Pancreas (tissue), 10 donors: Measurements from ENCODE around the gene TSHR. TPM values are rescaled to one million over a fixed set of nuclear protein-coding genes. Genes with fewer than 3 reads are reported as not detected.
"Not testable (repeated sequence)": the region's sequence is repeated elsewhere in the genome, so short reads cannot be mapped to it uniquely, and the experiment has no call there.

Experiments used
- ATAC-seq, 4 donors: fragments of 200-7000 bp; cut with Tn5 transposase; one replicate each; pipeline versions ENCODE4 v1.8.0 to v1.9.1; 2020; ENCODE audit warnings: mild to moderate bottlenecking in 4 of 4, moderate library complexity in 4 of 4
- DNase-seq, 6 donors: peaks; one replicate each; pipeline ENCODE4 v3.0.0-alpha.2; 2020
- FAIRE-seq: peaks from 2 replicates; lab custom pipeline; 2012; peaks lifted over from hg19 to GRCh38; lab: Jason Lieb, UNC
- H3K27ac ChIP-seq, 4 donors: fragments of 200-600 bp; sonication (generic); 1 replicate in 3 of 4; 2 replicates in 1 of 4; pipeline versions ENCODE4 v1.5.0 to v1.8.0; 2020
- H3K27me3 ChIP-seq, 4 donors: fragments of 200-600 bp; one replicate each; pipeline ENCODE4 v1.8.0; 2021
- H3K36me3 ChIP-seq, 3 donors: fragments of 200-600 bp; sonication (generic) in 1 of 3; one replicate each; pipeline versions ENCODE4 v1.5.0 to v1.8.0; 2020 to 2021
- H3K4me1 ChIP-seq, 3 donors: fragments of 200-600 bp; one replicate each; pipeline ENCODE4 v1.8.0; 2021
- H3K4me3 ChIP-seq, 4 donors: fragments of 200-600 bp; sonication (generic) in 2 of 4; one replicate each; pipeline versions ENCODE4 v1.5.0 to v1.8.0; 2020 to 2021
- H3K9me3 ChIP-seq, 4 donors: fragments of 200-600 bp; one replicate each; pipeline ENCODE4 v1.8.0; 2021
- CTCF ChIP-seq, 4 donors: fragments of 200-600 bp; sonication (generic) in 3 of 4; IDR thresholded peaks; one replicate each; pipeline versions ENCODE4 v1.5.0 to v1.8.0; 2021; ENCODE audit warnings: antibody characterized with exemption in 4 of 4
- WGBS, 2 donors: extraction: QIAGEN DNeasy Blood & Tissue Kit; methylation state at CpG; one replicate each; pipeline ENCODE4 v1.1.7; 2013; 5-methylcytosine and 5-hydroxymethylcytosine counted together
- intact Hi-C, 3 donors: fragments of 100-400 bp; cut with DNase I; formaldehyde crosslinking; loops; one replicate each; pipeline versions ENCODE4 v1.11.1 to v1.14.2; 2022
- polyA plus RNA-seq, 2 donors: library from polyadenylated mRNA; stranded (reverse); fragments of 200-250 nt; gene quantifications; one replicate each; pipeline ENCODE4 v1.2.3, GENCODE V29; 2013
- total RNA-seq, 6 donors: library from RNA; stranded (reverse); fragmentation: NEBNext Ultra II Directional in 4 of 6; extraction: Animal tissue kit (Norgen Biotek cat#: 25700) in 4 of 6; gene quantifications; one replicate each; pipeline versions ENCODE4 v1.2.1 to v1.2.4, GENCODE V29; 2021 to 2023
- donor health status: healthy with polysubstance abuse.
- donor health status: DM: no; HTN: no; CAD: no; lungs with moderate emphysema.
- donor health status: DM: no; HTN: no; CAD: no.
- donor health status: control.
- donor health status: control.
- donor health status: Bipolar disorder and iron deficiency.
- donor health status: DM: yes; HTN: yes; CAD: no.
- donor health status: DM: no; HTN: no; CAD: no.
- donor health status: DM: no; HTN: no; CAD: no.
- donor health status: DM: yes; HTN: yes; CAD: no.

Gene TSHR
- total and polyA plus RNA-seq, 8 donors = 0.22 to 0.41 (median 0.29) TPM; not detected in 4

GRCh38 chr14:81105378-81105777 lies 150.0 kb downstream of the TSHR start:
- 67 to 81% methylated on average over 1 of the region's 1 CpG for WGBS, 2 donors
- no peaks in the 10 kb centered on the region for H3K27me3 ChIP-seq
- ATAC-seq (no peak), FAIRE-seq (no peak), DNase-seq (no peak)
- H3K4me3 ChIP-seq = no peak overlapping the region
- no peaks in the 10 kb centered on the region for H3K9me3 ChIP-seq
- no peak for TF ChIP-seq CTCF (IDR thresholded peaks at IDR 0.05)
- intact Hi-C loops = no loop called here
- H3K4me1 ChIP-seq = no peaks in the 10 kb centered on the region
- H3K36me3 ChIP-seq = no peaks in the 10 kb centered on the region
- no peak overlapping the region for H3K27ac ChIP-seq

DNA sequence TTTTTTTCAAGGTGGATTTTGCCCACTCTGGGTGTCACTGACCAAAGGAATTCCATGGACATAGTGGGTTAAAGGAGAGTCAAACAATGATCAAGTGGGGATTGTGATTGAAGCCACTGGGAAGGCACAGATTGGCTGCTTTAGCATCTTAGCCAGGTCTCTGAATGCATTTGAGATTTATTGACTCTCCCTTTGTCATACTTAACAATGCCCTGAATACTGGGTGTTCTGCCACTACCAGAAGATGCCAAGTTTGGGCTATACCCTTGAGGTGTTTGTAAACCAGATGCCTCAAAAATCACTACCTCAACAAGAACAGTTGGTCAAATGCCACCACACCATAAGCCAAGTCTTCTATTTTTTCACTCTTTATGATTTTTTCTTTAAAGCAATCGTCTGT lies 150.5 kb downstream of the TSHR start:
- 78 to 87% methylated on average over 1 of the region's 1 CpG for WGBS, 2 donors
- Histone ChIP-seq H3K27ac (no peak overlapping the region), H3K27me3 (no peaks in the 10 kb centered on the region), H3K4me1 (no peaks in the 10 kb centered on the region), H3K36me3 (no peaks in the 10 kb centered on the region), H3K9me3 (no peaks in the 10 kb centered on the region), H3K4me3 (no peak overlapping the region)
- FAIRE-seq = no peak
- ATAC-seq = no peak
- no peak for TF ChIP-seq CTCF (IDR thresholded peaks at IDR 0.05)
- intact Hi-C loops = no loop called here
- DNase-seq = no peak

GRCh38 chr14:81110186-81110585 lies 154.8 kb downstream of the TSHR start:
- no peak for TF ChIP-seq CTCF (IDR thresholded peaks at IDR 0.05)
- Histone ChIP-seq H3K27ac (no peak overlapping the region), H3K36me3 (no peaks in the 10 kb centered on the region), H3K4me1 (no peaks in the 10 kb centered on the region), H3K27me3 (no peaks in the 10 kb centered on the region), H3K9me3 (no peaks in the 10 kb centered on the region), H3K4me3 (no peak overlapping the region)
- DNase-seq (no peak), FAIRE-seq (no peak), ATAC-seq (no peak)
- intact Hi-C loops = no loop called here
- 90 to 98% methylated on average over 2 of the region's 2 CpGs for WGBS, 2 donors

- intact Hi-C loops = no loop called here
- Histone ChIP-seq H3K4me1 (no peaks in the 10 kb centered on the region), H3K27me3 (no peaks in the 10 kb centered on the region), H3K9me3 (no peaks in the 10 kb centered on the region), H3K4me3 (no peak overlapping the region), H3K36me3 (no peaks in the 10 kb centered on the region), H3K27ac (no peak overlapping the region)
- 80 to 87% methylated on average over 2 of the region's 2 CpGs for WGBS, 2 donors
- no peak for DNase-seq
- no peak for TF ChIP-seq CTCF (IDR thresholded peaks at IDR 0.05)
- no peak for FAIRE-seq
- ATAC-seq = no peak
Measured at GRCh38 chr14:81113176-81113575, 157.8 kb downstream of the TSHR start.

GRCh38 chr14:81113945-81114820 lies 158.8 kb downstream of the TSHR start:
- H3K4me3 ChIP-seq, DNase-seq, H3K36me3 ChIP-seq, ATAC-seq, H3K27me3 ChIP-seq, FAIRE-seq, H3K27ac ChIP-seq, H3K9me3 ChIP-seq, H3K4me1 ChIP-seq, intact Hi-C loops: not testable (repeated sequence)
- WGBS, 2 donors = 82 to 85% methylated on average over 34 of the region's 34 CpGs
